G401.6 (cell line): Measurements from ENCODE around the gene TIMM17A.

Experiments used
- FAIRE-seq: peaks from 2 replicates; lab custom pipeline; 2012; peaks lifted over from hg19 to GRCh38; lab: Jason Lieb, UNC

The TIMM17A gene

DNA sequence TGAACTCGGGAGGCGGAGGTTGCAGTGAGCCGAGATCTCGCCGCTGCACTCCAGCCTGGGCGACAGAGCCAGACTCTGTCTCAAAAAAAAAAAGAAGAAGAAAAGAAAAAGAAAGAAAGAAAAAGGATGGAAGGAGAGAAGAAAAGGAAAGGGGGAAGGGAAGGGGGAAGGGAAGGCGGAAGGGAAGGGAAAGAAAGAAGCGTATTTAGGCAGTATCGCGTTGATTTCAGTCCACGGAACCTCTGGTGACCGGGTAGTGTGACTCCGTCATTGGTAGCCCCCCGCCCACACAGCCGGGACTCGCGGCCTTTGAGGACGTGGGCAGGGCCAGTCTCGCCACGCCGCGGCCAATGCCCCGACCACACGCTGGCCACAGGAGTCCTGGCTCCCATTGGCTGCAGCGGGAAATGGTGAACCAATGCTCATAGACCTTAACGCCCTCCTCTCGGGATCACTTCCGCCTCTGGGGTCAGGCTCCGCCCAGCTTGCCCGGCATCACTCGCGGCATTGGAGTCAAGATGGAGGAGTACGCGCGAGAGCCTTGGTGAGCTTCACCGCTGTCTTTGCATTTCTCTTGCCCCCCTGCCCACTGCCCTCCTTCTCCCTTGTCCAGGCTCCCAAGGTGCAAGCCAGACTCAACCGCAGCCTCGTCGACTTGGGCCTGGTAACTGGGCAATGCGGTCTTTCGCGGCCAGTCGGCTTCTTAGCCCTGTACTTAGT, at the start of gene TIMM17A:
Gene TIMM17A, plus strand, starts transcription at position 495 of the 720 bp plus-strand sequence. Its CDS starts 24 bp downstream, at position 519.
- peak; percentile 98 for FAIRE-seq

- no peak for FAIRE-seq
Observed at GRCh38 chr1:201906336-201906735, 49.0 kb upstream of the TIMM17A start.

DNA sequence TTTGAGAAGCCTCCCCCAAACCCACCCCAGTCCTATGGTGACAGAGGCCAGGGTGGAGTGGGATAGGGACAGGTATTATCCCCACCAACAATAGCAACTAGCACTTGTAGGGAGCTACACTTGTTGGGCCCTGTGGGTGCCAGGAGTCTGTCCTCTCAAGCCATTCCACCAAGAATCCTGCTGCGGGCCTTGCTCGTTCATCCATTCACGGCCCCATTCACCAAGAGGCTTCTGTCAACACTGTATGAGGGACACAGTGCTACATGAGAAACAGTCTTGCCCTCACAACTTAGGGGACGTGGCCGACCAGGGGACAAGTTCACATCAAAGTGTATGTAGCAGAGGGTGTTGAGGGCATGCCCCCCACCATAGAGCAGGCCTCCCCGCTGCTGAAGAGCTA, 47.7 kb upstream of the TIMM17A start:
- no peak for FAIRE-seq

- no peak for FAIRE-seq
Observed at GRCh38 chr1:201911826-201912571, 43.3 kb upstream of the TIMM17A start.

GRCh38 chr1:201912832-201913231, 42.5 kb upstream of the TIMM17A start:
- FAIRE-seq = no peak

DNA sequence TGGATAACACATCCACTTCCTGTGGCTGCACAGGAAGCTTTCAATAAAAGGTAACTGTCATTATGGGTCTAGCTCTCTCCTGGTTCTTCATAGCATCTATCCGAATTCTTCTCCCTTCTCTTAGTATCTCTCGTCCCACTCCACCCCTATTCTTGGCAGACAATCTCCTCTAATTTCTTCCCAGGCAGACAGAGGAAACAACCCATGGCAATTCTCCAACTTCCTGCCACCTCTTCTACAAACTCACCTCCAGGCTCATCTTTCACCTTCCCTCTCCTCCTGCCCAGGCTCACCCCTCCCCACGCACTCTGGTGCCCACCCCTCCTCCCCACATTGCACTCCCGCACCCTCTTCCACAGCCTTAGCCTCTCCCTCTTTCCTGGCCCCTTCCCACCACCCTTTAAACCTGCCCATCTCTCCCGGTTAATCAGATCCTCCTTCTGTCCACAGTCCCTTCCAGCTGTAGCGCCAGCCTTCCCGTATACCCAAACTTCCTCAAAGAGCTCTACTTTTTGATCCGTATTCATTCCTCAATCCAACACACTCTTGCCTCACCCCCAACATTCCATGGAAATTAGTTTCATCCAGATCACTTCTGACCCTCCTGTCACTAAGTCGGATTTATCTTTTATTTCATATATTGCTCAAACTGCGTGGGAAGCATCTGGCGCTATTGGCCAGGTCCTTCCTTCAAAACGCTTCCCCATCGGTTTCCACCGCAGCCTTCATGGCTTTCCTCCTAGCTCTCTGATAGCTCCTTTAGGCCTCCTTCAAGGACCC, 40.7 kb upstream of the TIMM17A start:
- no peak for FAIRE-seq

- no peak for FAIRE-seq
Observed at GRCh38 chr1:201916649-201917249, 38.6 kb upstream of the TIMM17A start.

- FAIRE-seq = no peak
Observed at GRCh38 chr1:201917362-201918033, 37.8 kb upstream of the TIMM17A start.

DNA sequence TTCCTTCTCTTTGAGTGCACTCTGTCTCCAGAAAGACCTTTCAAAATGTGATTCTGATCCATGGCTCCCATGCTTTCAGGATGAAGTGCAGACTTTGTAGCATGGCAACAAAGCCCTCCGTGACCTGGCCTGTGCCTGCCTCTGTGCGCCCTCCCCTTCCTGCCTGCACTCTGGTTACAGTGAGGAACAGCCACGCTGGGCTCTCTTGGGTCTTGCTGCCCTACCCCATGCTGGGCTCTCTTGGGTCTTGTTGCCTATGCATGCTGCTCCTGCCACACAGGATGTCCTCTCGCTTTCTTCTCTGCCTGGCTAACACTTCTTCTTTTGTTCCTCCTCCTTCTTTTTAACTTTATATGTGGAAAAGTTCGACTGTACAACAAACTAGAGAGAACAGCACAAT, 37.0 kb upstream of the TIMM17A start:
- FAIRE-seq = no peak

DNA sequence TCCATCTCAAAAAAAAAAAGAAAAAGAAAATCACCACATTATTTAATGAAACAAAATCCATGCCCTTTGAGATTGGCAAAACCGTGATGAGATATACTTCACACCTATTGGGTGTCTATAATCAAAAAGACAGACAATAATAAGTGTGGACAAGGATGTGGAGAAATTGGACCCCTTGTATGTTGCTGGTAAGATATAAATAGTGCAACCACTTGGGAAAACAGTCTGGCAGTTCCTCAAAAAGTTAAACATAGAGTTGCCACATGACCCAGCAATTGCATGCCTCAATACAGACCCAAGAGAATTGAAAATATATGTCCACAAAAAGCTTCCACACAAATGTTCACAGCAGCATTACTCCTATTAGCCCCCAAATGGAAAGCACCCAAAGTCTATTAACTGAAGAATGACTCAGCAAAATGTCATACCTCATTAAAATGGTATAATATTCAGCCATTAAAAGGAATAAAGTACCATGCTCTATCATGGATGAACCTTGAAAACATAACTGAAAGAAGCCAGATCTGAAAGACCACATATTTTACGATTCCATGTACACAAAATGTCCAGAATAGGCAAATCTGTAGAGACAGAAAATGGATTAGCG, 33.2 kb upstream of the TIMM17A start:
- no peak for FAIRE-seq

GRCh38 chr1:201925301-201925567, 30.1 kb upstream of the TIMM17A start:
- no peak for FAIRE-seq

- no peak for FAIRE-seq
Observed at GRCh38 chr1:201925981-201926645, 29.2 kb upstream of the TIMM17A start.

- FAIRE-seq = no peak
Observed at GRCh38 chr1:201928266-201928665, 27.0 kb upstream of the TIMM17A start.

- no peak for FAIRE-seq
Observed at GRCh38 chr1:201930137-201930536, 25.2 kb upstream of the TIMM17A start.

DNA sequence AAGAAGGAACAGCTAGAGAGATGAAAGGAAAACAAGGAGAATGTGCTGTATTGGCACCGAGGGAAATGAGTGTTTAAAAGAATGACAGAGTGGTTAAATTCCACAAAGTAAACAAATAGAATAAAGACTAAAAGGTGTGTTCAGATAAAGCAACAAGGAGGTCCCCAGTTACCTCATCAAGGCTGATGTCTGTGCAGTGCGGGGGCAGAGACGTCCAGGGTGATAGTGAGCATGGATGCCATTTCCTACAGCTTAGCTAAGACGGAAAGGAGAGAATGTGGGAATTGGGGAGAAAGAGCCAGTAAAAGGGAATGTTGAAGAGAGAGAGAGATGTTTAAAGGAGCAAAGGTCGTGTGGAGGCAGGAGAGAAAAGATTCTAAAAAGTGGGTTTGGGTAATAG, 24.5 kb upstream of the TIMM17A start:
- no peak for FAIRE-seq

GRCh38 chr1:201933840-201934430, 21.4 kb upstream of the TIMM17A start:
- no peak for FAIRE-seq

- no peak for FAIRE-seq
Observed at GRCh38 chr1:201937624-201938213, 17.6 kb upstream of the TIMM17A start.

DNA sequence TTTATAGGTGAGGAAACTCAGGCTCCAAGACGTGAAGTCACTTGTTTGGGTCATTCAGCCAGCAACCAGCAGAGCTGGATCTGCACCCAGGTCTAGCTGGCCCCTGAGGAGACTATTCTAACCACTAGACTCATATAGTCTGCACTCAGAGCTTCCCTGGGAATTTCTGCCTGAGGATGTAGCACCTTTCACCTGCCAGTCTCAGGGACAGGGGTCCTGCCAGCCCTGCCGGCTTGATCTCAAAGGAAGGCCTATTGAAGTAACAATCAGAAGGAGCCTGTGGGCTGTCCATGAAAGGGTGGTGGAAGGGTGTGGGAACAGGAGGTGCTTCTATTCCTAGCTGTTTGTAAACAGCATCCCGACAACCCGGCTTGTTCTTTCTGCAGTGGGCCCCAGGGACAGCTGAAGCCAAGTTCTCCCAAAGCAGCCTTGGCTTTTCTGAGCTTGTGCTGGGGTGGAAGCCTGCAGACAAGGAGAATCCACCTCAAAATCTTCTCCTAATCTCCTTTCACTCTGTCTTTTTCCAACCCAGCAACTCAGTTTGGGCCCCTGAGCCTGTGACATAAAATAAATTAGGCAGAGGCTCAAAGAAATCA, 16.8 kb upstream of the TIMM17A start:
- FAIRE-seq = no peak

- FAIRE-seq = no peak
Observed at GRCh38 chr1:201939148-201939547, 16.2 kb upstream of the TIMM17A start.

- no peak for FAIRE-seq
Observed at GRCh38 chr1:201939574-201939973, 15.7 kb upstream of the TIMM17A start.
